A204.1 (cell line): ENCODE results near the gene CFAP221.

Experiments used
- FAIRE-seq: peaks from 2 replicates; lab custom pipeline; 2012; peaks lifted over from hg19 to GRCh38; lab: Jason Lieb, UNC

Gene CFAP221

GRCh38 chr2:119536707-119537106 is 7.5 kb upstream of the CFAP221 start:
- FAIRE-seq: no peak

- FAIRE-seq: no peak
These were observed 6.5 kb upstream of the CFAP221 start for GRCh38 chr2:119537792-119538191.

GRCh38 chr2:119541476-119541875 is 2.8 kb upstream of the CFAP221 start:
- no peak for FAIRE-seq

GRCh38 chr2:119544939-119545475 is 758 bp downstream of the CFAP221 start:
- FAIRE-seq: no peak

- no peak for FAIRE-seq
These were observed 1.7 kb downstream of the CFAP221 start for GRCh38 chr2:119545754-119546446.

GRCh38 chr2:119546447-119546767 is 2.2 kb downstream of the CFAP221 start:
- FAIRE-seq: no peak

- no peak for FAIRE-seq
These were observed 4.4 kb downstream of the CFAP221 start for GRCh38 chr2:119548516-119549120.

- no peak for FAIRE-seq
These were observed 5.0 kb downstream of the CFAP221 start for GRCh38 chr2:119549241-119549640.

- no peak for FAIRE-seq
These were observed 6.1 kb downstream of the CFAP221 start for GRCh38 chr2:119550346-119550745.

GRCh38 chr2:119550856-119551255 is 6.6 kb downstream of the CFAP221 start:
- no peak for FAIRE-seq

GRCh38 chr2:119552902-119553301 is 8.7 kb downstream of the CFAP221 start:
- FAIRE-seq: no peak

- no peak for FAIRE-seq
These were observed 9.6 kb downstream of the CFAP221 start for GRCh38 chr2:119553687-119554344.

GRCh38 chr2:119565481-119565880 is 21.2 kb downstream of the CFAP221 start:
- no peak for FAIRE-seq

GRCh38 chr2:119567292-119567691 is 23.0 kb downstream of the CFAP221 start:
- FAIRE-seq: no peak

GRCh38 chr2:119574108-119574815 is 30.0 kb downstream of the CFAP221 start:
- FAIRE-seq: no peak

GRCh38 chr2:119574864-119575263 is 30.6 kb downstream of the CFAP221 start:
- no peak for FAIRE-seq

- no peak for FAIRE-seq
These were observed 31.2 kb downstream of the CFAP221 start for GRCh38 chr2:119575439-119575838.

GRCh38 chr2:119579424-119580295 is 35.4 kb downstream of the CFAP221 start:
- FAIRE-seq: no peak

- FAIRE-seq: no peak
These were observed 36.4 kb downstream of the CFAP221 start for GRCh38 chr2:119580550-119581072.

GRCh38 chr2:119583291-119583690 is 39.0 kb downstream of the CFAP221 start:
- no peak for FAIRE-seq

- FAIRE-seq: no peak
These were observed 40.2 kb downstream of the CFAP221 start for GRCh38 chr2:119584469-119584868.

GRCh38 chr2:119586085-119586484 is 41.8 kb downstream of the CFAP221 start:
- no peak for FAIRE-seq
